GM12892 (cell line): ENCODE results near the gene MTRR.

Source experiments
- DNase-seq: peaks from one replicate; pipeline ENCODE4 v3.0.0; 2011; ENCODE audit not compliant: insufficient read length
- FAIRE-seq: peaks from 2 replicates; lab custom pipeline; 2011; peaks lifted over from hg19 to GRCh38; lab: Jason Lieb, UNC
- POLR2A ChIP-seq: IDR thresholded peaks from 2 replicates; pipeline ENCODE4 v1.6.1; 2011; ENCODE audit warnings: low read depth, low read length, control low read depth
- POLR2AphosphoS5 ChIP-seq: IDR thresholded peaks from 2 replicates; pipeline ENCODE4 v1.6.1; 2011; ENCODE audit warnings: low read depth, low read length, control low read depth
- TAF1 ChIP-seq: IDR thresholded peaks from 2 replicates; pipeline ENCODE4 v1.6.1; 2011; ENCODE audit warnings: low read depth, mild to moderate bottlenecking, control low read depth, low read length, borderline replicate concordance

Gene MTRR

GRCh38 chr5:7927466-7928375 is 58.8 kb downstream of the MTRR start:
- DNase-seq = peak; percentile 41
- peak; percentile 72 for FAIRE-seq
- no peak for TF ChIP-seq POLR2A
- TF ChIP-seq TAF1 = no peak
- TF ChIP-seq POLR2AphosphoS5 = no peak

- TF ChIP-seq POLR2AphosphoS5 (no peak), TAF1 (no peak), POLR2A (no peak)
- FAIRE-seq = no peak
- DNase-seq = no peak
These were observed 61.1 kb downstream of the MTRR start for GRCh38 chr5:7930011-7930410.

- DNase-seq (no peak), FAIRE-seq (no peak)
- no peak for TF ChIP-seq TAF1
- no peak for TF ChIP-seq POLR2AphosphoS5
- no peak for TF ChIP-seq POLR2A
These were observed 72.7 kb downstream of the MTRR start for GRCh38 chr5:7941692-7942091.

GRCh38 chr5:7947301-7947700 is 78.4 kb downstream of the MTRR start:
- FAIRE-seq = no peak
- TF ChIP-seq POLR2AphosphoS5 (no peak), POLR2A (no peak), TAF1 (no peak)
- DNase-seq = no peak
